Small intestine (tissue), 7 donors: ENCODE data around the gene PPM1N. TPM values are rescaled to one million over a fixed set of nuclear protein-coding genes. Genes with fewer than 3 reads are reported as not detected.
"Not testable (repeated sequence)": the region's sequence is repeated elsewhere in the genome, so short reads cannot be mapped to it uniquely, and the experiment has no call there.

Experiments
- DNase-seq, 2 donors: peaks; one replicate each; pipeline versions ENCODE4 v3.0.0 to v3.0.0-alpha.2; 2013
- FAIRE-seq: peaks from 2 replicates; lab custom pipeline; 2012; peaks lifted over from hg19 to GRCh38; lab: Jason Lieb, UNC
- H3K27ac ChIP-seq, 3 donors: one replicate each; pipeline ENCODE4 v1.5.1; 2013; ENCODE audit warnings: low read length in 2 of 3, mild to moderate bottlenecking in 2 of 3, control low read depth in 1 of 3, inconsistent platforms in 1 of 3, low read depth in 1 of 3, moderate library complexity in 1 of 3
- H3K27me3 ChIP-seq, 3 donors: one replicate each; pipeline ENCODE4 v1.6.1; 2013; ENCODE audit warnings: low read length in 3 of 3, inconsistent platforms in 1 of 3; ENCODE audit not compliant: control insufficient read depth in 3 of 3, insufficient read depth in 3 of 3
- H3K36me3 ChIP-seq, 3 donors: one replicate each; pipeline ENCODE4 v1.6.1; 2013; ENCODE audit warnings: low read length in 3 of 3, inconsistent platforms in 1 of 3, low read depth in 1 of 3, mild to moderate bottlenecking in 1 of 3, moderate library complexity in 1 of 3; ENCODE audit not compliant: control insufficient read depth in 3 of 3, insufficient read depth in 2 of 3
- H3K4me1 ChIP-seq, 3 donors: one replicate each; pipeline ENCODE4 v1.6.1; 2013; ENCODE audit warnings: low read length in 2 of 3, inconsistent platforms in 1 of 3, low read depth in 1 of 3, mild to moderate bottlenecking in 1 of 3, moderate library complexity in 1 of 3; ENCODE audit not compliant: control insufficient read depth in 3 of 3, insufficient read depth in 2 of 3
- H3K4me3 ChIP-seq, 3 donors: one replicate each; pipeline ENCODE4 v1.5.1; 2013; ENCODE audit warnings: low read length in 3 of 3, control low read depth in 1 of 3, inconsistent platforms in 1 of 3, low read depth in 1 of 3, mild to moderate bottlenecking in 1 of 3, moderate library complexity in 1 of 3
- H3K9me3 ChIP-seq, 2 donors: one replicate each; pipeline ENCODE4 v1.6.1; 2013; ENCODE audit warnings: low read depth in 1 of 2, low read length in 1 of 2; ENCODE audit not compliant: control insufficient read depth in 2 of 2, insufficient read depth in 1 of 2
- WGBS, 3 donors: extraction: QIAGEN DNeasy Blood & Tissue Kit; methylation state at CpG; one replicate each; pipeline ENCODE4 v1.1.7; 2013; 5-methylcytosine and 5-hydroxymethylcytosine counted together
- polyA plus RNA-seq, 4 donors: library from polyadenylated mRNA; stranded (reverse) in 3 of 4; unstranded in 1 of 4; fragments of 200-250 nt in 3 of 4; fragments of 120-200 nt in 1 of 4; gene quantifications; one replicate each; pipeline versions ENCODE4 v1.2.1 to v1.2.3, GENCODE V29; 2013
- donor health status: healthy with polysubstance abuse.
- donor health status: control.
- donor health status: control.
- donor health status: Bipolar disorder and iron deficiency.
- donor health status: healthy.

PPM1N gene
- polyA plus RNA-seq, 4 donors, result 0.65 to 1.9 (median 1.5) TPM

DNA sequence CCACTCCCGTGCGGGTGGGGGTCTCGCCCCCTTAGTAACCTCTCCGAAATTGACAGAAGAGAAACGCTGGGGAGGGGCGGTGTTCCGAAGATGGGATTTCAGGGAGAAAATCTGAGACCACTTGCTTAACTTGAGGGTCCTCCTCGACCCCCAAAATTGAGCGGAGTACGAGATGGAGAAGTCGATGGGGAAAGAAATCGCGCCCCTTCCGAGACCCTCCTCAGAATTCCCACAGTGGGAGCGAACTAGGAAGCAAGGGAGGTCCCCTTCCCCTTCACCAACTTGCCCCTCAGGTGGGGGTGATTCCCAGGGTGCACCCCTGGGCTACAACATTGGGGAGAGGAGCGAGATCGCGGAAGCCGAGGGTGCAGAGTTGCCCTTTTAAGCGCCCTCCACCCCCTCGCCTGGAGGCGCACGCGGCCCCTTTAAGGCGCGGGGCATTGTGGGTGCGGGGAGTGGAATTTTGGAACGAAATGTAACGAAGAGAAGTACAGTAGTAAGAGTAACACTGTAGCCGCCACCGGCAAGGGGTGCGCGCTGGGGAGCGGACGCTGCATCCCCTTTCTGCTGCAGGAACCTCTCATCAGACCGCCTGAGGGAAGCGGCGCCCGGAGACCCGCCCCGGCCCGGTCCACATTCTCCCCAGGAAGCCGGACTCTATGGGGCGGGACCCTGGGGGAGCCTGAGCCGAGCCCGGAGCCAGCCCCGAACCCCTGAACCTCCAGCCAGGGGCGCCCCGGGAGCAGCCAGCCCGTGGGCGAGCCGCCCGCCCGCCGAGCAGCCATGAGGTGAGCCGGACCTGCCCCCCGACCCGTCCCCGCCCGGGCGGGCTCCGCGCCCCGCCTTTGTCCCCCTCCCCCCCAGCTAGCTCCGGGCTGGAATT is 9.0 kb downstream of the PPM1N start, which contains the start of gene VASP:
TSS of gene VASP (plus strand) at position 491 of the 883 bp plus-strand sequence. CDS start at position 784, 293 bp downstream.
- WGBS, 3 donors, result 0 to 1% (median 0%) methylated on average over 40 to 65 of the region's 65 CpGs
- H3K4me1 ChIP-seq, result peaks cover 0 to 13% (median 0%) of the 10 kb centered on the region in 3 donors
- FAIRE-seq, result no peak
- H3K9me3 ChIP-seq, result no peaks in the 10 kb centered on the region
- H3K27me3 ChIP-seq, result no peaks in the 10 kb centered on the region
- peak within 1 kb of the TSS; percentile 93 to 96 (median 94) for H3K27ac ChIP-seq
- peaks cover 0 to 15% (median 0%) of the 10 kb centered on the region in 3 donors for H3K36me3 ChIP-seq
- peak; percentile 92 for DNase-seq
- H3K4me3 ChIP-seq, result peak within 1 kb of the TSS; percentile 88 to 100 (median 98)

GRCh38 chr19:45507872-45508416 is 9.7 kb downstream of the PPM1N start:
- DNase-seq, result peak in 1 of 2 donors; percentile 32
- FAIRE-seq, result no peak
- H3K4me3 ChIP-seq, result peak overlapping the region; percentile 88 to 100 (median 98)
- H3K36me3 ChIP-seq, result peaks cover 0 to 17% (median 0%) of the 10 kb centered on the region in 3 donors
- peak overlapping the region; percentile 93 to 94 (median 94) for H3K27ac ChIP-seq
- no peaks in the 10 kb centered on the region for H3K27me3 ChIP-seq
- peaks cover 0 to 13% (median 0%) of the 10 kb centered on the region in 3 donors for H3K4me1 ChIP-seq
- no peaks in the 10 kb centered on the region for H3K9me3 ChIP-seq
- 0% methylated on average over 21 to 22 of the region's 22 CpGs for WGBS, 3 donors

DNA sequence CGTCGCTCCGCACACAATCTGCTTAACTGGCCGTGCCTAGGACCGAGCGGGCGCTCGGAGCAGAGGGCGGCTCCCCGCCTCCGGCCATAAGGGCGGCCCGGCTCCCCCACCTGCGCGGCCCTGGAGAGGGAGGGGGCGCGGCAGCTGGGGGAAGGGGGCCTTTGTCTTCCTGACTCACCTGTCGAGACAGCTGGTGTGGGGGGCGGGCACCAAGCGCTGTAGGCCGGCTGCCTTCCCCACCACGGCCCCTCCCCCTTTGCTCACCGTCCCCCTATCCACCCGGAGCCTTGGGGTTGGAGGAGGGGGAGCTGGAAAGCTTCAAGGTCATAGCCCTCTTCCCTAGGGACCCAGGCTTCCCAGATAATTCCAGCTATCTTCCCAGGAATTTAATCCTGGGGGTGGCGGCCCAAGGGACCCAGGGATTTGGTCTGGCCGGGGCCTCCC is 10.2 kb downstream of the PPM1N start:
- Histone ChIP-seq H3K27me3 (no peaks in the 10 kb centered on the region), H3K4me3 (peak overlapping the region; percentile 88 to 100 (median 98)), H3K4me1 (peaks cover 0 to 13% (median 2%) of the 10 kb centered on the region in 3 donors), H3K9me3 (no peaks in the 10 kb centered on the region), H3K36me3 (peaks cover 0 to 20% (median 0%) of the 10 kb centered on the region in 3 donors), H3K27ac (peak overlapping the region; percentile 93 to 94 (median 94))
- FAIRE-seq (no peak), DNase-seq (peak; percentile 58 to 86)
- 0 to 1% (median 0%) methylated on average over 17 to 26 of the region's 26 CpGs for WGBS, 3 donors

DNA sequence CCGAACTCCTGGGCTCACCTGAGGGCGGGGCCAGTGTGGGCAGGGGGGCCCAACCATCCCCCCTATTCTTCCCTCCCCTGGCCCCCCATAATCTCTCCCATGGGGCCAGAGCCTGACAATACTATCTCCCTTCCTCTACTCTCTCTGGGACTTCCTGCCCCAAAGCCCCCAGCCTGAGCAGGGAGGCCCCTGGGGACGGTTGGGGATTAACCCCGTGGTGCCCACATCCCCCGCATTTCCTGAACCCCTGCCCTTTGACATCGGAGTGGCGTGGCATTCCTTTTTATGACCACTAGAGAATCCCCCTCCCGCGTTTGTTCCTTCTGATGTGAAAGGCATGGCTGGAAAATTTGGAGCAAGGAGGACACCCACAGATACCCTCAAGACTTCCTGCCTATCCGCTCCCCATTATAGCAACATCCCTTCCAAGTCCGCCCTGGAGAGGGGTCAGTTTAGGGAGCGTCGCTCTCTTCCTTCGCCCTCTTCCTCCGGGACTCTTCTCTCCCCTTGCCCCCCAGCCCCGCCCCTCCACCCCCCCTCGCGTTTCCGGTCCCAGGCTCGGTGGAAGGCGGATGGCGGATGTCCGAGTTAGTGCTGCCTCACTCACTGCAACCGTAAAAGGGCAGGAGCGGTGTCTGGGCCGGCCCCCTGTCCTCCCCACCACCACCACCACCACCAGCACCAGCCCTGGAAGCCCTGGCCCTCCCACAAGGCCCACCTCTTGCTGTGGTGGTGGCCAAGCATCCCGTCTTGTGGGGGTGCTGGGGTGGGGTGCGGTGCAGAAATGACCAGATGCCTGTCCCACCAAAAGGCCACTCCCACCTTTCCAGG is 10.8 kb downstream of the PPM1N start:
- Histone ChIP-seq H3K9me3 (no peaks in the 10 kb centered on the region), H3K4me3 (peak overlapping the region; percentile 88 to 100 (median 98)), H3K27me3 (no peaks in the 10 kb centered on the region), H3K27ac (peak overlapping the region; percentile 85 to 94 (median 93)), H3K4me1 (peaks cover 0 to 19% (median 4%) of the 10 kb centered on the region in 3 donors), H3K36me3 (peaks cover 0 to 22% (median 0%) of the 10 kb centered on the region in 3 donors)
- WGBS, 3 donors, result 1 to 5% (median 2%) methylated on average over 19 to 28 of the region's 28 CpGs
- no peak for FAIRE-seq
- DNase-seq, result peak; percentile 60

DNA sequence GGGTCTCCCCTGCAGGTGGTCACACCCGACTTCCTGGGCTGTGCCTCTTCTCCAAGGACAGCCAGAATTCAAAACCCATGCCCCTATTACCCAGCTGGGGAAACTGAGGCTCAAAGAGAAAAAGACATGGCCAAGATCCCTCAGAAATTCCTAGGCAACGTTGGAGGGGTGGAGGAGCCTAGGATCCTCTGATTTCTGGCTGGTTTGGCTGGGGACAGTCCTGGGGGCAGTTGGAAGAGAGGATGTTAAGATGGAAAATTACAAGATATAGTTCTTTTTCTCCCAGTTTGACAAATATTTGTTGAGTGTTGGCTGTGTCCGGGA is 11.4 kb downstream of the PPM1N start:
- H3K27ac ChIP-seq, result peak overlapping the region; percentile 75 to 93 (median 85)
- peaks cover 0 to 24% (median 9%) of the 10 kb centered on the region in 3 donors for H3K4me1 ChIP-seq
- H3K9me3 ChIP-seq, result no peaks in the 10 kb centered on the region
- H3K36me3 ChIP-seq, result peaks cover 0 to 28% (median 0%) of the 10 kb centered on the region in 3 donors
- WGBS, 3 donors, result 13 to 18% (median 13%) methylated on average over 3 of the region's 3 CpGs
- FAIRE-seq, result no peak
- no peaks in the 10 kb centered on the region for H3K27me3 ChIP-seq
- no peak for DNase-seq
- peak overlapping the region; percentile 41 to 98 (median 88) for H3K4me3 ChIP-seq

GRCh38 chr19:45510352-45510751 is 12.1 kb downstream of the PPM1N start:
- H3K27ac ChIP-seq, FAIRE-seq: not testable (repeated sequence)
- 72 to 80% (median 79%) methylated on average over 11 of the region's 11 CpGs for WGBS, 3 donors

GRCh38 chr19:45511074-45511473 is 12.8 kb downstream of the PPM1N start:
- 84 to 86% (median 85%) methylated on average over 5 of the region's 5 CpGs for WGBS, 3 donors
- Histone ChIP-seq H3K27me3 (no peaks in the 10 kb centered on the region), H3K4me1 (peaks cover 4 to 30% (median 16%) of the 10 kb centered on the region in 3 donors), H3K36me3 (peaks cover 0 to 41% (median 0%) of the 10 kb centered on the region in 3 donors), H3K9me3 (no peaks in the 10 kb centered on the region), H3K27ac (no peak overlapping the region), H3K4me3 (no peak overlapping the region)
- FAIRE-seq (no peak), DNase-seq (no peak)

More at GRCh38 chr19:45510352-45510751, 12.1 kb downstream of the PPM1N start:
- Histone ChIP-seq H3K36me3 (peaks cover 0 to 33% (median 0%) of the 10 kb centered on the region in 3 donors), H3K4me1 (peaks cover 4 to 31% (median 16%) of the 10 kb centered on the region in 3 donors)
- not testable (repeated sequence) for H3K4me3 ChIP-seq, H3K9me3 ChIP-seq, DNase-seq, H3K27me3 ChIP-seq
